Neural progenitor cell (in vitro differentiated cells): ENCODE results near the gene NES.

Experiments
- CTCF ChIP-seq: fragments of 200-600 bp; sonication (generic); IDR thresholded peaks from 2 replicates; pipeline ENCODE4 v1.5.1; 2017; ENCODE audit warnings: antibody characterized with exemption, mild to moderate bottlenecking
- EZH2 ChIP-seq: fragments of 200-600 bp; sonication (generic); IDR thresholded peaks from 2 replicates; pipeline ENCODE4 v1.6.1; 2017; ENCODE audit warnings: antibody characterized with exemption, mild to moderate bottlenecking, moderate library complexity
- EZH2phosphoT487 ChIP-seq: fragments of 200-600 bp; sonication (generic); IDR thresholded peaks from 2 replicates; pipeline ENCODE4 v1.6.1; 2017; ENCODE audit warnings: antibody characterized with exemption

GRCh38 chr1:156643049-156643777 lies 34.0 kb downstream of the NES start:
- TF ChIP-seq CTCF (no peak), EZH2 (no peak), EZH2phosphoT487 (no peak)
